GM12801 (cell line): ENCODE results near the gene PRX.

Experiments used
- CTCF ChIP-seq: IDR thresholded peaks from one replicate; pipeline ENCODE4 v1.5.1; 2011; ENCODE audit warnings: control low read depth; ENCODE audit not compliant: insufficient read length; ENCODE audit errors: extremely low read depth

PRX gene

GRCh38 chr19:40453151-40453735, 40.1 kb upstream of the PRX start:
- no peak for TF ChIP-seq CTCF

GRCh38 chr19:40452016-40452415, 38.8 kb upstream of the PRX start:
- no peak for TF ChIP-seq CTCF

- no peak for TF ChIP-seq CTCF
Measured at GRCh38 chr19:40450664-40451063, 37.5 kb upstream of the PRX start.

GRCh38 chr19:40449506-40449905, 36.3 kb upstream of the PRX start:
- no peak for TF ChIP-seq CTCF

GRCh38 chr19:40446263-40446784, 33.1 kb upstream of the PRX start:
- TF ChIP-seq CTCF = no peak

GRCh38 chr19:40445780-40446262, 32.6 kb upstream of the PRX start:
- no peak for TF ChIP-seq CTCF

- TF ChIP-seq CTCF = no peak
Measured at GRCh38 chr19:40444825-40445312, 31.7 kb upstream of the PRX start.
